T-helper 2 cell (primary cell): ENCODE measurements around the gene MLLT3.

Source experiments
- DNase-seq, 5 experiments: peaks; one replicate each; pipeline versions ENCODE4 v3.0.0 to v3.0.0-alpha.2; 2012 to 2022

The MLLT3 gene

DNA sequence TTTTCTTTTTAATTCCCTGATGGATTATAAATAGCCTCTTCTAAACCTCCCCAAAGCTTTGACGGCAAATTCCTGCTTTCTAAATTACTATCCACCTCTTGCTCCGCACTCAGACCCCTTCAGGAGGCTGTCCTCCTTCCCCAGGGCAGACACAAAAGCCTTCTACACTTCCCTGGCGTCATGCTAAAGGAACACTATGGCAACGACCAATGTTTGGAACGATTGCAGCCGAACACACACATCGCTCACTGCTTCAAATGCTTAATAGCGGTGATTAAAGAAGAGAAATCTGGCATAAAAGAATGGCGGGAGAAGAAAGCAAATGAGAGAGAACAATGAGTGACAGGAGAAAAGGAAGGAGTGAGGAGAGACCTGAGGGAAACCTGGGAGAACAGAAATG, 297.3 kb downstream of the MLLT3 start:
- DNase-seq: no peak

GRCh38 chr9:20322212-20322611, 300.1 kb downstream of the MLLT3 start:
- DNase-seq: no peak

GRCh38 chr9:20321423-20322082, 300.7 kb downstream of the MLLT3 start:
- DNase-seq: peak in 3 of 5 experiments; percentile 23 to 85 (median 59)

DNA sequence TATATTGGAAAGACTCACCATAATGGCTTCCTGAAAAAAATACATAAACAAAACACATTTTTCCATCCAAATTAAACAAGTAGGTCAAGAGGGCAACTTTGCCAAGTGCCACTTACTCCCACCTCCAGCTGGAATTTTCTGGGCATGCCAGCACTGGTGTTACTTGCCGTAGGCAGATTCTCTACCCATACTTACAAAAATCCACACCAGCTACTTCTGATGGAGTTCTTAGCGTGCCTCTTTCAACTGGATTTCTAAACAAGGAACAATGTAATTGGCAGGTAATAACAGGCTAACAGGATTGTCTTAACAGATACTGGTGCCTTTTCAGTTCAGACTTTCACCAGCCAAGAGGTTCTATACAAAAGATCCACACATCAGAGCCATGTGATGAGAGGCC, 301.4 kb downstream of the MLLT3 start:
- DNase-seq: no peak

- peak in 2 of 5 experiments; percentile 6 to 57 for DNase-seq
These were observed 302.5 kb downstream of the MLLT3 start for GRCh38 chr9:20319641-20320337.

DNA sequence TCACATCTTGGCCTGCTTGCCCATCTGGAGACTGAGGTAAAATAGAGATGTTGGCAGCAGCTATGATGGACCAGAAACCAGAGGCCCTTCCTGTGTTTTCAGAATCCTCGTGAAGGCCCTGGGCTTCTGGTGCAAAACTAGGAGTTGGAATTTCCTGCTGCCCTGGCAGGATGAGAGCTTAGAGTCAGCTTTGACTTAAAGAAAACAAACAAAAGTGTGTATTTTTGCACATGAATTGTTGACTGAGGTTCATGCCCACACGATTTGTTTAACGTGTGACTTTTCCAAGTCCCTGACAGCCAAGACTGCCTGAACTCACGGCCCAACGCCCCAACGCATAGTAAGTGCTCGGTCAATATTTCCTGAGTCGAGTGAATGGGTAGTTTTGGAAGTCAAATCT, 303.1 kb downstream of the MLLT3 start:
- DNase-seq: no peak

DNA sequence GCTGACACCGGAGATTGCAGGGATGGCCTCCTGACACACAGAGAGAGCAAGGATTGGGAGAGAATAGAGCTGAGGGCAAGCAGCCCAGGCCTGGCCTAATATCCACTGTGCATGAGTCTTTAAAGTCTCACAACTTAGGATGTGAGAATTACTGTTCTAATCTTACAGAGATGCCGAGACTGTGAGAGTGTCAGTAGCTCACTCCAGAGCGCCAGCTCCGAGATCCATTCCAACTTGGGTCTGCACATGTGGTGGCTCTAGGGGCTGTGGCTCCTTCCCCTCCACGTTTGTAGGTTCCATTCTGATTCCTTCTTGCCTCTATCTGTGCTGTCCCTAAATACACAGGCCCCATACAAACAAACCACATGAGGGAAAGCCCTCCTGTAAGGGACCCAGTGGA, 304.6 kb downstream of the MLLT3 start:
- DNase-seq: no peak

DNA sequence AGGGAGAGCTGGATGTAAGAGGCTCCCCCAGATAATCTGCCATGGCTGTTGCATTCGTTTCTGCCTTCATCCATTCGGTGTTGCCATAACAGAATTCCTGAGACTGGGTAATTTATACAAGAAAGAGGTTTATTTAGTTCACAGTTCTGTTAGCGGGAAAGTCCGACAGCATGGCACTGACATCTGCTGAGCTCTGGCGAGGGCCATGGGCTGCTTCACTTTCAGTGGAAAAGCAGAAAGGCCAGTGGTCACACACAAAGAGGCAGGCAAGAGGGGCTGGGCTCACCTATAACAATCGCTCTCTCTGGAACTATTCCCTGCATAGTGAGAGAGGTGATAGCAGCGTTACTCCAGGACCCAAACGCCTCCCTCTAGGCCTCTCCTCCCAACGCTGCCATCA, 305.9 kb downstream of the MLLT3 start:
- DNase-seq: no peak

GRCh38 chr9:20315677-20316076, 306.6 kb downstream of the MLLT3 start:
- no peak for DNase-seq

DNA sequence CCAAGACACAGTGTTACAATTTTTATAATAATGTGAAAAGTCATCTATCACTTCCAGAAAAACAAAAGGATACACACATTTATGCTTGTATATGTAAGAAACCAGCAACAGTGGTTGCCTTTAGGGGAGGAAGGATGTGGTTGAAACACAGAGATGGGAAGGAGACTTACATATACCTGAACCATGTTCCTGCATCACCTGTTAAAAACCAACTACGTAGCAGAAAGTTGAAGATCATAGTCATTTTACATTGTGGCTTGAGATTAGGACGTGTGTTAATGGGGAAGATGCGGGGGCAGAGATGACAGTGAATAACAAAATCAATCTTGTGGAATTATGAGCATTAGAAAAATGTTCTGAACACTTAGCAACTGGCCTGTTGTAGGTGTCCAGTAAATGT, 307.3 kb downstream of the MLLT3 start:
- DNase-seq: peak in 2 of 5 experiments; percentile 34 to 59

DNA sequence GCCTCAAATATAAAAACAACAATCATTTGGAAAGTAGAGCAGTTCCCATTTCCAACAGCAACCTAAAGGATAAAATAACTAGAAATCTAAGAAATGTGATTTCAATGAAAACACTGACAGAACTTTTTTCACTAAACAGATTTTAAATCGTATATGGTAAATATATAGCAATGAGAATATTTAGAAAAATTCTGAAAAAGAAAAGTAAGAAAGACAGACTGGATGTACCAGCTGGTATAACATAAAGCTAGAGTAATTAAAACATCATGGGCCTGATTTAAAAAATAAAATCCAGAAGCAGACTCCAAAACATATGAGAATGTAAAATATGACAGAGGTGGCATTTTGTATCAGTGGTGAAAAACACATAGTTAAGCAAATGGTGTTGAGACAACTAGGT, 308.9 kb downstream of the MLLT3 start:
- no peak for DNase-seq

DNA sequence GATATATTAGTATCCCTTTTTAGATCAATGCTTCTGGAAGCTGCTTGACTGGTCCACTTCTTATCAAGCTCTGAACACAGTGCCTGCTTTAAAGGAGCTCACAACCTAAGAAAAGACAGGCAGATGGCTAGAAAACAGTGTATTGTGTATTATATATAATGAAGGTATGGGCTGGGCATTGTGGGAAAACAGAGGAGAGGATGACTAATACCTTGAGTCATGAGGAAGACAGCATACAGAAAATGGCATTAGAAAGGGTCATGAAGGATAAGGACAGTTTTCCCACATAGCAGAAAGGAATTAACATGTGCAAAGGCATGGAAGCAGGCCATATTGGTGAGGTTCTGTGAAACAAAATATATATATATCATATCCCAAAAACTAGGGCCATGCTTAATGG, 309.6 kb downstream of the MLLT3 start:
- no peak for DNase-seq

GRCh38 chr9:20310024-20310423, 312.3 kb downstream of the MLLT3 start:
- no peak for DNase-seq

- DNase-seq: no peak
These were observed 313.2 kb downstream of the MLLT3 start for GRCh38 chr9:20309124-20309523.

DNA sequence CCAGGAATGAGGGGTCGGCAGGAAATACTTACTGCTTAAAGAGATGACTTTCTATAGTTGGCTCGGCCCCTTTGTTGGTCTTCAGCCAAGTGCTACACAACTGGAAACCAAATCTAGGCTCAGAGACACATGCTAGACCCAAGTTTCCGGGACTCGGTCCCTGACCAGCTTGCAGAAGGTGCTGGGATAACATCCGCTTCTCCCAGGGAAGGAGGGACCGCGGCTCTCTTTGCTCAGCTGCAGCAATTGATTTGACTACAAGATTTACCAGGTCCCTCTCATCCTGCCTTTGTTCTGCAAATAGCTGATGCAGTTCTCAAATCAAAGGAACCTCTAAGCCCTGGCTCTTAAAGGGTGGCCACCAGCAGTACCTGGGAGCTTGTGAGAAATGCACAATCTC, 314.7 kb downstream of the MLLT3 start:
- no peak for DNase-seq

- DNase-seq: no peak
These were observed 316.8 kb downstream of the MLLT3 start for GRCh38 chr9:20305452-20305851.

DNA sequence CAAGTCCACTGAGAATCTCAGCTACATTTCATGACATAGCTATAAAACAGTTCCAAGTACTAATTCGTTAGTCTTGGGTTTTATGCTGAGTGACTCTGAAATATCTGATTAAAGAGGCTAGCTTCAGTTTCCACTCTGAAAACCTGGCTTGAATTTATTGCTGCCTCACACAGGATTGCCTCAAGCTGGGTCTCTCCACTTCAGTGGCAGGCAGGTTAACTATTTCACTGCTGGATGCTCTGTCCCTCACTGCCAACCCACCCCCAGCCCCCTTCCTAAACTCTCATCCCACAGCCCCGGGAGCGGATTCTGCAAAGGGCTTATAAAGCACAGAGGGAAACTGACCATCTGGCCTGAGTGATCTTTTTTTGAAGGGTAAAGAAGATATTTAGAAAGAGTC, 318.3 kb downstream of the MLLT3 start:
- no peak for DNase-seq

DNA sequence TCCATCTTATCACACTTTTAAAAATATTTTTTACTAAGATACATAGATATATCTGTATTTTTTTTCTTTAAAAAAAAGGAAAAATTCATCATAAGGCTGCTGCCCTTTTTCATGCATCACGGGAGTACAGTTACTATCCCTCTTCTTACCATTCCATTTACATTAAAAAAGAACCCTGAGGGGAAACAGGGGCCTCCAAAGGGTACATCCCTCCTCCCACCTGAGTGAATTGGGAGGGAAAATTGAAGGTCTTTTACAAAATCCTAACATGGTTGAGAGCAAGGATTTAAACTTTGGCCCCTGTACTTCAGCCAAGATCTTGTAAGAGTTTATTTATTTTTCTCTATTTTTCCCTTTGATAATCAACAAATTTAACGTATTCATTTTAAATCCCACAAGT, 319.2 kb downstream of the MLLT3 start:
- no peak for DNase-seq

DNA sequence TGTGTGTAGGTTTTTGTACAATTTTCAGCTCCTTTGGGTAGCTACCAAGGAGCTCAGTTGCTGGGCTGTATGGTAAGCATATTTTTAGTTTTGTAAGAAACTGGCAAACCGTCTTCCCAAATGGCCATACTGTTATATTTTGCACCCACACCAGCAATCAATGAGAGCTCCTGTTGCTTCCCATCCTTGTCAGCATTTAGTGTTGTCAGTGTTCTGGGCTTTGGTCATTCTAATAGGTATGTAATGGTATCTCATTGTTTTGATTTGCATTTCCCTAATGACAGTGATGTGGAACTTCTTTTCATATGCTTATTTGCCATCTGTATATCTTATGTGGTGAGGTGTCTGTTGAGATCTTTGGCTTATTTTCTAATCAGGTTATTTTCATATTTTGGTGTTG, 320.1 kb downstream of the MLLT3 start:
- no peak for DNase-seq

DNA sequence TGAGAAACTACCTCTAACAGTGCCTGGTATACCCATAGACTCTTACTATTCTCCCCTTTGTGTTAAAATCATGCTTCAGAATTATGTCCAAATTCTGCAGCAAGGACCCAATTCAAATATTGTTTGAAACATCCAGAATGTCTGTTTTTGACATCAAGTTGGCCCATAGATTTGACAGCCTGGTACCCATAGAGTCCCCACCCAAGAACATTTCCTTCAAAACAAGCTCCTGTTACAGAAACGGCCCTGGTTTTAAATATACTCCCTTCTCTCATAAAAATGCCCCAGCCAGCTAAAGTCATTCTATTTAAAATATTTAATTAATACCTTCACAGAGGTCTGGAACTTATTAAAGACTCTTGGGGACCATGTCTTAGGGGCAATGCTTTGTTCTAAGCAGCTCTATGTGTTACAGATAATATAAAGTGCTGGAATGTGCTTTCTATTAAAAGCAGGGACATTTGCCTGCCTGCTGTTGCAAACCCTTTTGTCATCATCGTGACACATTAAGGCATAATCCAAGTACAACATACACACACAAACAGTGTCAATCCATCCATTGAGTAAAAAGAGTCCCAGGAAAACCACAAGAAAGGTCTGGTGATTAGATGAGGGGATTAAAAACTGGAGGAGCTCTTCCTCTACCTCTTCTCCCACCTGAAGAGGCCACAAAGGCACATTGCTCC, 321.7 kb downstream of the MLLT3 start:
- DNase-seq: no peak

DNA sequence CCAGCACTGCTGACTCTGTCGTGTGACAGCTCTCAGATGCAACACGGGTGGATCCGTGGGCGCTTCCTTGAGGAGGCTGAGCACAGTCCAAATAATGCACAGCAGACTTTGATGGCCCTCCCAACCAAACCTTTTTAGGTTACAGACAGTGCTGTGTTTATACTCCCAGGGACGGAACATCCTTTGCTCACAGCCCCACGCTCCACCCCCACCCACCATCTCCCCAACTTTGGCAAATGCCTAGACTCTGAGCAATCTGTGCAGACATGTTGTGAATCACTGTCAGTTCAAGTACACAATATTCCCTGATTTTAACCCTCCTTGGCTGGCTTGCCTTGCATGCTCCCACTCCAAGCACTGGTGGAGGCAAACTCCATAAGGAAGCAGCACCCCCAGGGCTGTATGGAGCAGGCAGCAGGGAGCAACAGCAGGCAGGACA, 324.6 kb downstream of the MLLT3 start:
- no peak for DNase-seq

DNA sequence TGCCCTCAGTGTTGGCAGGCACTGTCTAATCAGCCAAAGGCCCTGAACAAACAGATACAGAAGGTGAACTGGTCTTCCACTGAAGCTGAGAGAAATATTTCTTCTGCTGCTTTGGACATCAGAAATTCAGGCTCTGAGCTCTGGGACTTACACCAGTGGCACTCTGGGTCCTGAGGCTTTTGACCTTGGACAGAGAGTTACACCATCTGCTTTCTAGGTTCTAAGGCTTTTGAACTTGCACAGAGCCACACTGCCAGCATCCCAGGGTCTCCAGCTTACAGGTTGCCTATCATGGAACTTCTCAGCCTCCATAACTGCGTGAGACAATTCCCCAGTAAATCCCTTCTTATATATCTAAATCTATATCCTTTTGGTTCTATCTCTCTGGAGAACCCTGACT, 326.7 kb downstream of the MLLT3 start:
- no peak for DNase-seq

DNA sequence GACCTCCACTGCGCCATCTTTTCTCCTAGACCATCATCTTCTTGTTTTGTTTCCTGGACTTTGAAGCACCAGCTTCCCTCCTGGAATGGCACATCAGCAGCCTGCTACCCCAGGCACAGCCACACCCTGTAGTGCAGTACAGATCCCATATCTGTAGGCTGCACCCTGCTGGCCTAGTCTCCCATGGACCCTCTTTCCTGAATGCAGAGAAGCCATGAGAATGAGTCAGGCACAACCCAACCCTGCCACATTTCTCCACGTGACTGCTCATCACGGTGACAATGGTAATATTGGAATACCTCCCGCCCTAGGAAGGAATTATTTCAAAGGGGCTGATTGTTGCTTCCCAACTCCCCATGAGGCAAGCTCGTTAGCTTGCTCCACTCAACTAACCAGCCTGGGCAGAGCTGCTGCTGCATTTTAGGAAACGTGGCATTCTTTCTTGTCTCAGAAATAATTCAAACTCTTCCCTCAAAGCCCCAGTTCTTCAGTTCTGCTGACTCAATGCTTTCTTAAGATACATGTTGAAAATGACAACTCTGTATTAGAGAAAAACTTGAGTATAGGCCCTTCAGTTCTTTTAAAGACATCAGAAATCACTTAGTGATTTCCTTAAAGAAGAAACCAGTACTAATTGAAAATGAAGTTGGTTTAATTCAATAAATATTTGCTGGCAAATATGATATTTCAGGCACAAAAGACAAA, 328.1 kb downstream of the MLLT3 start:
- no peak for DNase-seq
